NCI-H2171 (cell line): ENCODE measurements around the gene SLC19A1.
"Not testable (repeated sequence)": the region's sequence is repeated elsewhere in the genome, so short reads cannot be mapped to it uniquely, and the experiment has no call there.

Source experiments
- DNase-seq: peaks from one replicate; lab custom pipeline; 2025; lab: John Stamatoyannopoulos, UW

Gene SLC19A1

GRCh38 chr21:45504516-45505415 is 37.5 kb downstream of the SLC19A1 start:
- DNase-seq = no peak

GRCh38 chr21:45504021-45504515 is 38.2 kb downstream of the SLC19A1 start:
- DNase-seq = no peak

GRCh38 chr21:45503226-45503625 is 39.0 kb downstream of the SLC19A1 start:
- DNase-seq = not testable (repeated sequence)

- DNase-seq = no peak
These were observed 39.6 kb downstream of the SLC19A1 start for GRCh38 chr21:45502600-45502999.

- DNase-seq = no peak
These were observed 40.3 kb downstream of the SLC19A1 start for GRCh38 chr21:45502006-45502345.

- DNase-seq = not testable (repeated sequence)
These were observed 40.9 kb downstream of the SLC19A1 start for GRCh38 chr21:45501081-45502005.

GRCh38 chr21:45499970-45500577 is 42.2 kb downstream of the SLC19A1 start:
- no peak for DNase-seq

- DNase-seq = no peak
These were observed 43.0 kb downstream of the SLC19A1 start for GRCh38 chr21:45499201-45499750.

- DNase-seq = no peak
These were observed 43.6 kb downstream of the SLC19A1 start for GRCh38 chr21:45498646-45499000.

GRCh38 chr21:45497846-45498645 is 44.2 kb downstream of the SLC19A1 start:
- no peak for DNase-seq

- no peak for DNase-seq
These were observed 45.0 kb downstream of the SLC19A1 start for GRCh38 chr21:45496968-45497845.

GRCh38 chr21:45496151-45496967 is 45.9 kb downstream of the SLC19A1 start:
- DNase-seq = no peak

- DNase-seq = no peak
These were observed 47.2 kb downstream of the SLC19A1 start for GRCh38 chr21:45494851-45495680.

GRCh38 chr21:45494135-45494850 is 47.9 kb downstream of the SLC19A1 start:
- no peak for DNase-seq

- no peak for DNase-seq
These were observed 48.7 kb downstream of the SLC19A1 start for GRCh38 chr21:45493401-45494001.

- DNase-seq = no peak
These were observed 49.5 kb downstream of the SLC19A1 start for GRCh38 chr21:45492765-45493164.

GRCh38 chr21:45491623-45492022 is 50.6 kb downstream of the SLC19A1 start:
- DNase-seq = no peak
